Choroid plexus epithelial cell (primary cell): ENCODE measurements around the gene P2RY8.
"Not testable (repeated sequence)": the region's sequence is repeated elsewhere in the genome, so short reads cannot be mapped to it uniquely, and the experiment has no call there.

Source experiments
- DNase-seq: peaks from one replicate; pipeline ENCODE4 v3.0.0-alpha.2; 2010; ENCODE audit warnings: low read depth
- H3K4me3 ChIP-seq: 2 replicates; pipeline ENCODE4 v1.5.1; 2011; ENCODE audit warnings: low read depth, mild to moderate bottlenecking, control low read depth, low read length, moderate library complexity
- TF ChIP-seq, protein P1 (sequence below): conservative IDR thresholded peaks from 2 replicates; pipeline ENCODE4 v1.5.1; 2011; ENCODE audit warnings: low read depth, mild to moderate bottlenecking, control low read depth, inconsistent platforms, low read length, moderate library complexity

The P2RY8 gene

DNA sequence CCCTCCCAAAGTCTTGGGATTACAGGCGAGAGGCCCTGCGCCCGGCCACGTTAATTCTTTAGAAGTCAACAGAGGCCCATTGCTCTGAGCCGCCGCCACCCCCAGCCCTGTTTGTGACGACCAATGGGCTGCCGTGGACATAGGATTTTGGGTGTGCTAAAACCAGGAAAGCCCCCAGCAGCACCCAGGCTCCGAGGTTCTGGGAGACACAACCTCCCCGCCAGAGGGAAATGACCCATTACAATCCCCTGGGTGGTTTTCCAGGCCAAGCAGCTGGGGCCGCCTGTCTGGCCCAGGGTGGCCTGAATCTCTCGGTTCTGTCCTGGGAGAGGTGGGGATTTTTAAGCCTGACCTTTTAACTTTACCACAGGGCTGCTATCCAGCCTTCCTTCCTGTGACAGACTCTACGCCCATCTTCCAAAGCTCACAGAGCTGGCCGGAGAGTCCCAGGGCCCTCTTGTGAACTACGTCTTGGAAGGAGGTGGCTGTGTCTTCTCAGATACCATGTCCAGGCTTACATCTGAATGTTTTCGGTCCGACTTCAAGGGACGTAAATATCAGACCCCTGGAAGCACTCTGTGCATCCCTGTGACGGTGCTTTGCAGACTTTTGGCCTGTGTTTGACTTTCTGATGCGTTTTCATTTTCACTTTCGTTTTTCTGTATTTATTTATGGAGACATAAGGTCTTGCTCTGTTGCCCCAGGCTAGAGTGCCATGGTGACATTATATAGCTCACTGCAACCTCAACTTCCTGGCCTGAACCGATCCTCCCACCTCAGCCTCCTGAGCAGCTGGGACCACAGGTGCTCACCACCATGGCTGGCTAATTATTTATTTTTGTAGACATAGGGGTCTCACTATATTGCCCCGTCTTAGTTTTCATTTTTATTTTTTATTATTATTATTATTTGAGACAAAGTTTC, 36.0 kb downstream of the P2RY8 start:
- no peak overlapping the region for H3K4me3 ChIP-seq
- no peak for DNase-seq
- TF ChIP-seq, protein P1, sequence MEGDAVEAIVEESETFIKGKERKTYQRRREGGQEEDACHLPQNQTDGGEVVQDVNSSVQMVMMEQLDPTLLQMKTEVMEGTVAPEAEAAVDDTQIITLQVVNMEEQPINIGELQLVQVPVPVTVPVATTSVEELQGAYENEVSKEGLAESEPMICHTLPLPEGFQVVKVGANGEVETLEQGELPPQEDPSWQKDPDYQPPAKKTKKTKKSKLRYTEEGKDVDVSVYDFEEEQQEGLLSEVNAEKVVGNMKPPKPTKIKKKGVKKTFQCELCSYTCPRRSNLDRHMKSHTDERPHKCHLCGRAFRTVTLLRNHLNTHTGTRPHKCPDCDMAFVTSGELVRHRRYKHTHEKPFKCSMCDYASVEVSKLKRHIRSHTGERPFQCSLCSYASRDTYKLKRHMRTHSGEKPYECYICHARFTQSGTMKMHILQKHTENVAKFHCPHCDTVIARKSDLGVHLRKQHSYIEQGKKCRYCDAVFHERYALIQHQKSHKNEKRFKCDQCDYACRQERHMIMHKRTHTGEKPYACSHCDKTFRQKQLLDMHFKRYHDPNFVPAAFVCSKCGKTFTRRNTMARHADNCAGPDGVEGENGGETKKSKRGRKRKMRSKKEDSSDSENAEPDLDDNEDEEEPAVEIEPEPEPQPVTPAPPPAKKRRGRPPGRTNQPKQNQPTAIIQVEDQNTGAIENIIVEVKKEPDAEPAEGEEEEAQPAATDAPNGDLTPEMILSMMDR, result no peak

DNA sequence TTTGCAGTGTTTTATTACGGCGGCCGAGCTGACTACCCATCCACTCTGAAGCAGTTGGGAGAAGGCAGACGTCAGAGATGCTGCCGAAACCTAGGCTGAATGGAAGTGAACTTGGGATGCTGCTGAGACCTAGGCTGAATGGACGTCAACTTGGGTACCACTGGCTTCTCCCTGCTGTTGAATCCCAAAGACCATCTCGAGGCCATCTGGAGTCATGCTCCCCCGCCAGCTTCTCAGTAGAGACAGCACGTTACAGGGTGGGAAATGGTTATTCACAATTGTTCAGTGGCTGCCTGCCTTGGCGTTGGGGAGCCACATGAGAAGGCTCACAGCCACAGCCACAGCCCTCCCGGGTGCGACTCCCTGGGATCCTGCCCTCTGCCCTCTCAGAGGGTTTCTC, 40.9 kb downstream of the P2RY8 start:
- DNase-seq, result no peak
- no peak overlapping the region for H3K4me3 ChIP-seq
- TF ChIP-seq, protein P1, result no peak

DNA sequence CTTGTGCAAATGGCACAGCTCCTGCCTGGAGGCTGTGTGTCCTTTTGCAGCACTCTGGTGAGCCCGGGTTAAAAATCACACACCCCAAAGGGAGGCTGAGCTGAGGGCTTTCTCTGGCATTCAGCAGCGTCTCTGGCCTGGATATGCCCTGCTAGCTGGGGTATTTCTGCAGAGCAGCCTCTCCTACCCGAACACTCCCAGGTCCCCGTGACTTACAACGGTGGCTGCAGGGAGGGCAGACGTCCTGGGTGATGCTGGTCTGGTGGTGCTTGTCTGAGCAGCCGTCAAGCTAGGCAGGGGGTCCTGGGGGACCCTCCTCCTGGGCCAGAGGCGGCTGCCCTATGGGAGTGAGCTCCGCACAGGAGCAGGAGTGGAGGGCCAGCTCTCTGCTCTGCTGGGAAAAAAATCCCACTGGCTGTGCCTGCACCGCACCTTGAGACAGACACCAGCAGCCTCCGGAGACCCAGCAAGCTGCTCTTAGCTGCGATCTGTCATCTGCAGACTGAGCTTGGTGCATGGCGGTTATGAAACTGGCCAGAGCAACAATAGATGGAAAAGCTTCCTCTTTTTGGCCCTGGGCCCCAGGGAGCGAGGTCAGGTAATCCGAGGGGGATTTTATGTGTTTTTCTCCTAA, 43.0 kb downstream of the P2RY8 start:
- H3K4me3 ChIP-seq, result no peak overlapping the region
- DNase-seq, result no peak
- TF ChIP-seq, protein P1, result no peak

DNA sequence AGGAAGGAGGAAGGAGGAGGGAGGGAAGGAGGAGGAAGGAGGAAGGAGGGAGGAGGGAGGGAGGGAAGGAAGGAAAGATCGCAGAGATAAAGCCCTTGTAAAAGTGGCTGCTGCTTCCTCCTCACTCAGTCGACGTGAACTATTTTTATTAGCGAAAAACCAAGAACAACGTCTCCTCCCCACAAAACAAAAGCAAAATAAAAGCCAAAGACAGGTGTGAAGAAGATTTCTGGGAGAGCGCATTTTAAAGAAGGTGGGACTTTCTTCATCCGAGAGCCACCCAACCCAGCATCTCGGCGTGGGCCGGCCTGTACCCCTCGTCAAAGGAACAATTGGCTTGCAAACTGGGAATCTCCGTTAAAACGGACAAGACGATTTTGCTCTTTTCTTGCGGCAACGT, 43.6 kb downstream of the P2RY8 start:
- no peak for DNase-seq
- no peak overlapping the region for H3K4me3 ChIP-seq
- TF ChIP-seq, protein P1, result no peak

DNA sequence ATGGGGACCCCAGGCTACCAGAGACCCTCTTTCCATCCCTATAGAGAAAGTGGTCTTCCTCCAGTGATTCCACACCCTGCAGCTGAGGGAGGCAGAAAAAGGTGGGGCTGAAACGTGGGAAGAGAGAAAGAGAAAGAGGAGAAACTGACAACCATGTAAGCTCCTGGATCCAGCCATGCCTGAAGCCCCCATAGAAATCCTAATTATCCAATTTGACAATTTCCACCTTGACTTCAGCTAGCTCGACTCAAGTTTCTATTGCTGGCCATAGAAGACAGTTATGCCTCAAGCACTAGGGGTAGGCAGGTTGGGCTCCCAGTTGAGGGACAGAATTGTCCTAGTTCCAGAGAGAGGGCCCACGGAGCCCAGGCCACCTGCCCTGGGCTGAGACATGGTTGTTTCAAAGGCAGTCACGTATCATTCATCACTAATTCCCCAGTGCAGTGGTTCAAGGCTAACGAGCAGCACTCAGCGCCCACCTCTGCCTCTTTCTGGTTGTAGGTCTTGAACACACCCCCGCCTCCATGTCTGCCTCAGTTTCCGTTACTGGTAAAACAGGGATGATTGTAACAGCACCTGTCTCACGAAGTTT, 44.5 kb downstream of the P2RY8 start:
- TF ChIP-seq, protein P1, result no peak
- no peak overlapping the region for H3K4me3 ChIP-seq
- DNase-seq, result no peak

DNA sequence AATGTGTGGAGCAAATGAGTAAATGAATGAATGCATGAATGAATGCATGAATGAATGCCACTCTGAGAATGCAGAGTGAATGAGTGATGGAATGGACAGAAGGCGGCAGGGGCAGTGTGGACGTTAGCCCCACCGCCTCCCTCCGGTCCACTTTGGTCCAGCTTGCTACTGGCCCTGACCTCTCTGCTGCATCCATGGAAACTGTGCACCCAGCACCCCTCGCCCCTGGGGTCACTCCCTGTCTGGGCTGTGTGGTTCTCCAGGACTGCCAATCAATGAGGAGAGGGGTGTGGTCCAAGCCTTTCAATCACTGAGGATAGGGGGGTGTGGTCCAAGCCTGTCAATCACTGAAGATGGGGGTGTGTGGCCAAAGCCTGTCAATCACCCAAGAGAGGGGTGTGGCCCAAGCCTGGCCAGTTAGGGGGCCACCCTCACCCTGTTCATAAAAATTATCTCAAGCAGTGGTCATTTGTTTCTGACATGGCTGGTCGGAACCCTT, 45.1 kb downstream of the P2RY8 start:
- no peak overlapping the region for H3K4me3 ChIP-seq
- TF ChIP-seq, protein P1, result no peak
- DNase-seq, result peak; percentile 11

DNA sequence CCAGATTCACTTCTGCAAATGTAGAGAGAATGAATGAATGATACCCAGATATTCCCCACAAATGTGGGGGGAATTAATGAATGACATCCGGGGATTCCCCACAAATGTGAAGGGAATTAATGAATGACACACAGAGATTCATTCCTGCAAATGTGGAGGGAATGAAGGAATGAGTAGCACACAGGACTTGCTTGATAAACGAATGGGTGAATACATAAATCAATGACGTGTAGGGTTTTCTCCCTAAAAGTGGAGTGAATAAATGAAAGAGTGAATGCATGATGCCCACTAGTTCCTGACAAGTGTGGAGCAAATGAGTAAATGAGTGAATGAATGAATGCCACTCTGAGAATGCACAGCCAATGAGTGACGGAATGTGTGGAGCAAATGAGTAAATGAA, 45.7 kb downstream of the P2RY8 start:
- not testable (repeated sequence) for DNase-seq, H3K4me3 ChIP-seq

DNA sequence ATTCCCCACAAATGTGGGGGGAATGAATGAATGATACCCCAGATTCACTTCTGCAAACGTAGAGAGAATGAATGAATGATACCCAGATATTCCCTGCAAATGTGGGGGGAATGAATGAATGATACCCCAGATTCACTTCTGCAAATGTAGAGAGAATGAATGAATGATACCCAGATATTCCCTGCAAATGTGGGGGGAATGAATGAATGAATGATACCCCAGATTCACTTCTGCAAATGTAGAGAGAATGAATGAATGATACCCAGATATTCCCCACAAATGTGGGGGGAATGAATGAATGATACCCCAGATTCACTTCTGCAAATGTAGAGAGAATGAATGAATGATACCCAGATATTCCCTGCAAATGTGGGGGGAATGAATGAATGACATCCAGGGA, 46.3 kb downstream of the P2RY8 start:
- DNase-seq, H3K4me3 ChIP-seq: not testable (repeated sequence)

DNA sequence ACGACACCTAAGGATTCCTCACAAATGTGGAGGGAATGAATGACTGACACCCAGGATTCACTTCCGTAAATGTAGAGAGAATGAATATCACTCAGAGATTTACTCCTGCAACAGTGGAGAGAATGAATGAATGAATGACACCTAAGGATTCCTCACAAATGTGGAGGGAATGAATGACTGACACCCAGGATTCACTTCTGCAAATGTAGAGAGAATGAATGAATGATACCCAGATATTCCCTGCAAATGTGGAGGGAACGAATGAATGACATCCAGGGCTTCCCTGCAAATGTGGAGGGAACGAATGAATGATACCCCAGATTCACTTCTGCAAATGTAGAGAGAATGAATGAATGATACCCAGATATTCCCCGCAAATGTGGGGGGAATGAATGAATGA, 47.6 kb downstream of the P2RY8 start:
- DNase-seq, H3K4me3 ChIP-seq: not testable (repeated sequence)
